GM21737 (cell line): ENCODE results near the gene LEKR1.

Experiments
- ATAC-seq: cut with Tn5 transposase; IDR thresholded peaks from one replicate; pipeline ENCODE4 v1.9.1; 2021; ENCODE audit warnings: mild to moderate bottlenecking, moderate library complexity; ENCODE audit not compliant: unreplicated experiment

The LEKR1 gene

GRCh38 chr3:157074490-157074889 is 248.3 kb downstream of the LEKR1 start:
- no peak for ATAC-seq

GRCh38 chr3:157074981-157075380 is 248.8 kb downstream of the LEKR1 start:
- no peak for ATAC-seq

DNA sequence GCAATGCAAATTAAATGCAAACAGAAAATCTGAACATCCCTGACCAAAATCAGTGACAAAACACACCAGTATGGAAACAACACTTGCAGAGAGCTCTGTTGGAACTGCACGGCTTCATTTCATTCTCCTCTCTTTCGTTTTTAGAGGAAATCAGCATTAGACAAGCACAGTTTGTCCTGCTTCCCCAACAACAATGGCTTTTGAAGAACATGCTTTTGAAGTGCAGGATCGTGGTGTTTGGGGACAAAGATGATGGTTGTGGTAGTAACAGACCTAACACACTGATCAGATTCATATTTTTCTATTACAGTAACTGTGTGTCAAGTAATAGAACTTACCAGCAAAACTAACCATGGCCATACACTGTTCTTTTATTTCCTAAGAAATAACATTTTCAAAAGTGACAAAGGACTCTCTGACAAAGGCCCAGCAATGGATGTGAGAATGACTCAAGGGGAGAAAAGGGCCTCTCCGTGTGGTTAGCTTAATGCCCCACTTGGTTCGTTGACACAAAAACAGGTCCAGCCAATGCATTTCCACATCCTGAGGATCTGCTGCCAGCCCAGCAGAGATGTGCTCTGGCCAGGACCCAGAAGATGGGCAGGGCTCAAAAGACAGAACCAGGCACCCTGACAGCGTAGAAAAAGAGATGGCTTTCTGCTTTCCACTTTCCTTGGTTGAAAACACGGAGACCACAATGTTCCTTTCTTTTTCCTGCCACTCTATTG is 249.7 kb downstream of the LEKR1 start:
- no peak for ATAC-seq

DNA sequence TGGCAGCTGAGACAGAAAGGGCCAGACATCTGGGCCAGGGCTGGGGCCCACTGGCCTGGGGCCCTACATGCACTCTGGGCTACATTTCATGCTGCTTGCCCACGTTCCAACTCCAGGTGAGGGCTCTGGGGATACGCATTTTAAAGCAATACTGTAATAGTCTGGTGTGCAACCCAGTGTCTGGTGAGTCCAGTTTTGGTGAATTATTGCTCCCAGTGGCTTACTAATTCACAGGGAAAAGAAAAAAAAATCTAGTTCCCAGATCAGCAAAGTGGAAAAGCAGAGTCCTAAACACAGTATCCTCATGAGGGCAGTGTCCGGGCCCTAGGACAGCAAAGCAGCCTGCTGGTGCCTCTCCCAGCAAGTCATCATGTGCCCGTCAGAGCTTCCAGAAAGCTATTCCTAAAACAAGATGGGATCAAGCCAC is 251.4 kb downstream of the LEKR1 start:
- ATAC-seq: no peak

DNA sequence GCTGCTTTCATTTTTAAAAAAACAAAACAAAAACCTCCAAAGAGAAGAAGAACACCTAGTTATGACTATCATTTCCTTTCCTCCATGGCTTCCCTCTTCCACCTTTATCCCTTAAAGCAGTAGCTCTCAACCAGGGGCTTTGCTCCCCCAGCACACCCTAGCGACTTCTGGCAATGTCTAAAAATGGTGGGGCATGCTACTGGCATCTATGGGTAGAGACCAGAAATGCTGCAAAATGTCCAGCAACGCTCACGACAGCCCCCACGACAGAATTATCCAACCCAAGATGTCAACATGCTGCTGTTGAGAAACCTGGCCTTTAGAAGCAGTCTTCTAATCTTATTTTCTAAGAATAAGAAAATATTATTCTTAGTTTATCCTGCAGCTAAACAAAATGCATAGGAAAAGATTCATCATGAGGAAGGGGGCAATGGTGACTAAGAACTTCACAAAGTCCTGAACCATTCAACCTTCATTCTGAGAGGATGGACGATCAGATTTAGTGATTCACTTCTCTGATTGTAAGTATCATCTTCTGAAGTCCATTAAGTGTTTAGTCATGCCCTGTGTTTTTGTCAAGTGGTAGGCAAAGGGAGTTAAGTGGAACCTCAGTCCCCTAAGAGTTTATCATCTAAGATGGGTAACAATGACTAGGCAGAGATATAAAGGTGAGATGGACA is 252.1 kb downstream of the LEKR1 start:
- no peak for ATAC-seq

DNA sequence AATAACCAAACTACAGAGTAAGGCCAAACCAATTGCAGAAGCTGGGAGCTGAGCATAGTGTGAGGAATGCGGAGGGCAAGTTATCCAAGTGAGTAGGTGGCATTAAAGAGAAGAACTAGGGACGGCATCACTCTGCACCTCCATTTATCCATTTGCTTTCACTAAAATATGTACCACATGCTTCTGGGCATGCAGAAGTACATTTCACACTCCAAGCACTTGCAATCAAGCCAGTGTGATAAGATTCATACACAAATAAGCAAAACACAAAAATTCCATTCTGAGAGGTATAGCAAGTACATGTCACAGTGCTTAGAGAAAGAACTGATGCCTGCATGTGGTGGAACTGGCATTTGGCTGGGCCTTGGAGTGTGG is 252.6 kb downstream of the LEKR1 start:
- no peak for ATAC-seq

DNA sequence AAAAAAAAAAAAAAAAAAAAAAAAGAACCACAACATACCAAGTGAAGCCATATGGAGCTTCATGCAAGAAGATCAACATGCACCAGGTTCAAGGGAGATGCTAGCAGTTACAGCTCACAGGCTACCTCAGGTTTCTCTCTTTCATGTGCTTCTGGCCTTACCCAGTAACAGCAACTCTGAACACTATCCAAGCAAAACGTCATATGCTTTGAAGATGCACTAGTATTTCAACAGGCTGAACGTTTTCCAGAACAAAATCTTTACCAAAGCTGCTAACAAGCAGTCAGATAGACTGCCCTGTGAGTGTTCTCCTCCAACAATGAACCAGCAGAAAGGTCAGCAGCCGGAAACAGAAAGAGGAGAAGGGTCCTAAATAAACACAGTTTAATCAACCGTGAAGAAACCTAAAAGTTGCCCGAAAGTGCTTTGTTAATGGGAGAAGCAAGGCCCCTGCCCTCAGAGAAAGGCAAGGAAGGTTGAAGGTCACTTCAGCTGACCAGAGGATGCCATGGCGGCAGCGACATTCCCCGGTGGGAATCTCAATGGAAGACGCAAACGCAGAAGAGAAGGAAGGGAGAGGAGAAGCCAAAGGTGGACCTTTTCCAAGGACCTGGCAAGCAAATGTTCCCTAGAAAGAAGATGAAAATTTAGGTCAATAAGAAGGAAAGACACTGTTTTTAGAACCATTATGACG is 253.7 kb downstream of the LEKR1 start:
- ATAC-seq: no peak

DNA sequence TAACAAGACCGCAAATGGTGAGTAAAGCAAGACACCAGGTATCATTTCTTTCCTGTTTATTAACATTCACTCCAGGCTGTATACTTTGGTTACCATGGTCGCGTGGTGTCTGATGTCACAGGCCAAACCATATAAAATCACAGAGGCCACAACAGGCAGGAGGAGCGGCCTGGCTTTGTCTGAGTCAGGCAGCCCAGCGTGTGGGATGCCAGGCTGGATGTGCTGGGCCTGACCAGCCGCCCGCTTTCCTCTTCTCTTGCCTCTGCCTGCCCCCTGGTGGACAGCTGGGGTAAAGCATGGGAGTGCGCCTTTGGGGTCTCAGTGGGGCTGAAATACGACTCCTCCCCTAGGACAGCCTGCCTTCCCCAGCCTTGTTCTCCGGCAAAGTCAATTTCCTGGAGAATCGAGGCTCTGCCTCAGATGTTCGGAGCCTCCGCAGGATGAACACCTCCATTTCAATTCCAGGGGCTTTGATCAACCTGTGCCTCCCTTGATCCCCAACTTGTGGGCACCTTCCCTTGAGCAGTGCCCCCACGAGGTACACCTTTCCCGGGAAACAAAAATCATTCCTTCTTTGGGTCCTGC is 255.6 kb downstream of the LEKR1 start:
- peak; percentile 69 for ATAC-seq

- ATAC-seq: no peak
Measured at GRCh38 chr3:157082305-157082982, 256.3 kb downstream of the LEKR1 start.

DNA sequence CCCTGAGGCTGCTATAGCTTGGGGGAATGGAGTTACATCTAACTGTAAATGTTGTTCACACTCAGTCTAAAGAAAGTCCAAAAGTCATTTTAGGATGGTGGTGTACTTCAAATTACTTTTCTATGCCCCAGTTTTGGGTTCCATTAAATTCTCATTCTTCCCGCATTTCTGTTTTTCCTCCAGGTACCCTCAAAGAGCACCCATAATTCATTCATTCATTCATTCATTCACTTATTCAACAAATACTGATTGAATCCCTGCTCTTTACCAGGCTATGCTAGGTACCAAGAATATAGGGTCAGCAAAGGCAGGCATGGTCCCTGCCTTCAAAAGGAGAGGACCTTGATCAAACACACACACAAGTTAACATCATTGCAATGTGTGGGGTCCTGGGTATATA is 257.7 kb downstream of the LEKR1 start:
- no peak for ATAC-seq

DNA sequence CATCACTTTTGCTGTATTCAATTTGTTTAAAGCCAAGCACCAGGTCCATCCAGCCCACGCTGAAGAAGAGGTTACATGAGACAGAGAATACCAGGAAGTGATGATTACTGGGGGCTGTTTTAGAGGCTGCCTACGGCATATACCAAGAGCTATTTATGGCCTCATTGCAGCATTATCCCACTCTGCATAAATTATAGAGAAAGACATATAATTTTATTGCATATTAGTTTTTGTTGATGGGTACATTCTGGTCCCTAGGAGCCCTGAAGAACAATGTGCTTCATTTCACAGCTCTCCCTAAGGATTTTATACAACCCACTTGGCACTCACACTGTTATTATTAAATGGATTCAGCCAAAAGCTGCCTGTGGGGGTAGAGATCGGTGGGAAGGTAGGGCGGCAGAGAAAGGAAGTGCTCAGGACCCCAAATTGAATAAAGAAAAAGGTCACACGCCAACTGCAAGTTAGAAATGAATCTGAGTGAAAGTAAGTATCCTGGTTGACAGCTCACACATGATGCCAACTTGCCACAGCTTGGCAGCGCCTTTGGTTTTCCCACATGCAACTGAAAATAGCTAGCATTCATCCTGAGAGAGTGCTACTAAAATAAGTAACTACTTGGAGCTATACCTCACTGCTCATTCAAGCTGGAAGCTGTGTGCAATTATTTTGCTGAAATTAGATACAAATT is 260.1 kb downstream of the LEKR1 start:
- ATAC-seq: no peak

- no peak for ATAC-seq
Measured at GRCh38 chr3:157086775-157087174, 260.6 kb downstream of the LEKR1 start.

- ATAC-seq: no peak
Measured at GRCh38 chr3:157087373-157087772, 261.2 kb downstream of the LEKR1 start.

DNA sequence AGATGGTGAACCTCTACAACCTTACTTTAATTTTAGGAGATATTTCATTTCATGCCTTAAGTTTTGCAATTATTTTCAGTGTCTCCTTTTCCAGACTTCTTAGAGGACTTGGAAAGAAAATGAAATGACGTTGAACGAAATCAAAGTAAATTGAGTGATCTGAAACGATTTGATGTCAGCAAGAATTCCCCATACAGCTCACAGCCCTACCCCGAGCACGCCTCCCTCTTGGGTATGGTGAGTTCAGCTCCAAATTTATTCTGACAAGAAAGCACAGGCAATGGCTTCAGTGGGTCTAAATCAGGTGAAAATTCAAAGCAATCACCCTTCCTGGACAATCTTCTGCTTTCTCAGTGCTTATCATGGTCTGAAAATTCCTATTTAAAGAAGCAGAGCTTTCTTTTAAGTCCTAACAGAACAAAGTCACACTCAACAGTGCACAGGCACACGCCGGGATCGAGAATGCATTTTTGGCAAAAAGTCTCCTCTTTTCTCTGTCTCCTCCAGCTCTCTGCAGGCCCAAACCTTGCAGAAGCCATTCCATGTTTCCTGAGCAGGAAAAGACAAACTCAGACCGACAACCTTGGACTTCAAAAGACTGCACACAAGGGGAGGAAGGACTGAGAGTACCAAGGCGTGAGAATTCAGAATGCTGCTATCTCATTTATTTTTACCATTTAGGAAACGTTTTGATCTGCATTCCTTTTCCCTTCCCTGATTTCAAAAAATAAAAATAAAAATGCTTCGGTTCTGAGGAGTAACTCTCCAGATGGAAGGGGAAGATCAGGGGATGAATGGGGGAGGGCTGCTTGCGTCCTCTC is 261.8 kb downstream of the LEKR1 start:
- ATAC-seq: no peak

DNA sequence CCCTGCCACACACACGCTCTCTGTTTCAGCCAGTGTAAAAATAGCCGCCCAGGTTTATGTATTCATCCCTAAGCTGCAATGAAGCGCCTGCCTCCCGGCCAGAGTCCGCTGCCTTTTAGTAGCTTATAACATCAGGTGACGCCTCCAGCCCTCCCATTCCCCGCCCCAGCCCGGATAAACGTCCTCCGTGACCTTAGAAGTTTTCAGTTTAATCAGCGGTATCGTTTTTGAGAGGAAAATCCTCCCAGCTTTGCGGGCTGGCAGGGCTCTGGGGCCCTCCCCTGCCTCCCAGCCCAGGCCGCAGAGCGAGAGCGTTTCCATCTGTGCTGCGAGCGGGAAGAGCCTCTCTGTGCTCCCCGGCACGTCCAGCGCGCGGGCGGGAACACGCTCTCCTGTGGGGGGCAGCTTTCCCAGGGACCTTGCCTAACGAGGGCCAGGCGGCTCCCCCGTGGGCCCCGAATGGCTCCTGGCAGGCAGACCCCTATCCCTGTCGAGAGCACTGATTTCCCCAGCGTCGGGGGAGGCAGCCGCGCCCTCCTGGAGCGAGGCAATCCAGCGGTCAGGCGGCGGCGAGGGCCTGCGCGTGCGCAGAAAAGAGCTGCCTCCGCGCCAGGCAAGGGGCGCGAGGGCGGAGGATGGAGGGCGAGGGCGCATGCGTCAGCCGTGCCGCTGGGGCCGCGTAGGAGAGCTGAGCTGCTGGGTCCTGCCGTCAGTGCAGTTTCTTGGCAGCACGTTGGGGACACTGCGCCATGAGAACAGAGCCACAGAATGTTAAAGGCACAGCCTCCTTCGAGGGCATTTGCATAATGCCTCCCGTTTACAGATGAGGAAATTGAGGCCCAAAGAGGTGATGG is 262.7 kb downstream of the LEKR1 start:
- peak; percentile 72 for ATAC-seq

- peak; percentile 22 for ATAC-seq
Measured at GRCh38 chr3:157089455-157090221, 263.5 kb downstream of the LEKR1 start.

DNA sequence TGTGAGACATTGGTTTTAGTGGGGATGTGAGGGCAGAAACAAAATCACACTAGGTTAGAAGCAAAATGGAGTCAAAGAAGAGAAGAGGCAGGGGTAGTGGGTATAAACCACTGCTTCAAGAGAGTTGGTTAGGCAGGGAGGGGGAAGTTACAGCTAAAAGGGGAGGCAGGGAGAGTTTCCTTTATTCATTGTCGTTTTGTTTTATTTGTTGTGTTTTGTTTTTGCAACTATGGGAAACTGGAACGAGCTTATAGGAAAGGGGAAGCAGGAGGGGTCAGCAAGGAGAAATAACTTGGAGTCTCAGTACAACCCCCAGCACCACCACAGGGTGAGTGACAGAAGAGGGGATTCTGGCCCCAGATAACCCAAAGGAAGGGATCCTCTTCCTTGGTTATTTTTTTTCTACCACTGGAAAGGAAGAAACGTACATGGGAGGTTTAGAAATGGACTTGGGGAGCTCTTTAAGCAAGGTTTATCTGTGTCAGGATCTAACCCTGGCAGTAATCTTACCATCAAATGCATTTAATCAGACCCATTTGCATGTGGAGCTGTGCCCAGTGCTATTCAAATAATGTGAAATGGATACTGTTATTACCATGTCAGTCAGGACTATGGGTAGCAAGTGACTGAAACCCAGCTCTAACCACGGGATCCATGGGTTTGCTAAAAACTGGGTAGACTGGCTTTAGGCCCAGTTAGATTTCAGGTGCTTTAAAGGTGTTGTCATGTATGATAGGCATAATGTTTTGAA is 265.1 kb downstream of the LEKR1 start:
- ATAC-seq: no peak
